OCI-LY1 (cell line): ENCODE data around the gene STK38.

Source experiments
- H2AFZ ChIP-seq: fragments of 200-600 bp; sonication (generic), shearing (Covaris generic); 2 replicates; pipeline ENCODE4 v1.6.0; 2014; ENCODE audit warnings: antibody characterized with exemption, mild to moderate bottlenecking, low read length
- H3F3A ChIP-seq: fragments of 200-600 bp; sonication (generic), shearing (Covaris generic); 2 replicates; pipeline ENCODE4 v1.6.0; 2014; ENCODE audit warnings: mild to moderate bottlenecking, antibody characterized with exemption, low read length, moderate library complexity; ENCODE audit not compliant: insufficient read depth
- H3K27ac ChIP-seq: fragments of 200-600 bp; sonication (generic); 2 replicates; pipeline ENCODE4 v1.5.1; 2014; ENCODE audit warnings: low read length, mixed run types, mild to moderate bottlenecking, low read depth; ENCODE audit not compliant: poor library complexity, severe bottlenecking
- H3K27me3 ChIP-seq: fragments of 200-600 bp; sonication (generic); 2 replicates; pipeline ENCODE4 v1.6.0; 2014; ENCODE audit warnings: antibody characterized with exemption, mild to moderate bottlenecking, low read length, moderate library complexity; ENCODE audit not compliant: insufficient read depth
- H3K36me3 ChIP-seq: fragments of 200-600 bp; sonication (generic); 2 replicates; pipeline ENCODE4 v1.6.1; 2014; ENCODE audit warnings: mild to moderate bottlenecking, antibody characterized with exemption, low read length, moderate library complexity, mixed read lengths; ENCODE audit not compliant: insufficient read depth
- H3K4me1 ChIP-seq: fragments of 200-600 bp; sonication (generic); 2 replicates; pipeline ENCODE4 v1.5.1; 2014; ENCODE audit warnings: mild to moderate bottlenecking, low read length, moderate library complexity; ENCODE audit not compliant: insufficient read depth, severe bottlenecking
- H3K4me2 ChIP-seq: fragments of 200-600 bp; sonication (generic), shearing (Covaris generic); 2 replicates; pipeline ENCODE4 v1.6.1; 2014; ENCODE audit warnings: low read length
- H3K4me3 ChIP-seq: fragments of 200-600 bp; sonication (generic); 2 replicates; pipeline ENCODE4 v1.5.1; 2014; ENCODE audit warnings: low read length, low read depth, mild to moderate bottlenecking, mixed read lengths; ENCODE audit not compliant: poor library complexity, severe bottlenecking
- H3K79me2 ChIP-seq: fragments of 200-600 bp; shearing (Covaris generic); 2 replicates; pipeline ENCODE4 v1.6.1; 2016; ENCODE audit warnings: mixed run types, low read length, mixed read lengths; ENCODE audit not compliant: insufficient read depth
- H3K9ac ChIP-seq: fragments of 200-600 bp; sonication (generic), shearing (Covaris generic); 2 replicates; pipeline ENCODE4 v1.6.1; 2014; ENCODE audit warnings: mild to moderate bottlenecking, low read length, mixed read lengths
- H3K9me2 ChIP-seq: fragments of 200-600 bp; sonication (generic), shearing (Covaris generic); 2 replicates; pipeline ENCODE4 v1.6.1; 2014; ENCODE audit warnings: low read depth, mild to moderate bottlenecking, low read length, mixed read lengths
- H3K9me3 ChIP-seq: fragments of 200-600 bp; shearing (Covaris generic); 2 replicates; pipeline ENCODE4 v1.6.1; 2014; ENCODE audit warnings: low read length, mixed read lengths
- H4K20me1 ChIP-seq: fragments of 200-600 bp; sonication (generic), shearing (Covaris generic); 2 replicates; pipeline ENCODE4 v1.6.0; 2016; ENCODE audit warnings: mild to moderate bottlenecking, low read length; ENCODE audit not compliant: insufficient read depth
- EZH2 ChIP-seq: fragments of 200-600 bp; sonication (generic), shearing (Covaris generic); IDR thresholded peaks from 2 replicates; pipeline ENCODE4 v1.8.0; 2017; ENCODE audit warnings: borderline replicate concordance, mixed run types, mild to moderate bottlenecking, antibody characterized with exemption, low read length, moderate library complexity, mixed read lengths
- TF ChIP-seq, protein P1 (sequence below): fragments of 200-600 bp; sonication (generic), shearing (Covaris generic); IDR thresholded peaks from 2 replicates; pipeline ENCODE4 v1.5.1; 2017; ENCODE audit warnings: mild to moderate bottlenecking, antibody characterized with exemption, low read length, moderate library complexity, mixed read lengths

STK38 gene

DNA sequence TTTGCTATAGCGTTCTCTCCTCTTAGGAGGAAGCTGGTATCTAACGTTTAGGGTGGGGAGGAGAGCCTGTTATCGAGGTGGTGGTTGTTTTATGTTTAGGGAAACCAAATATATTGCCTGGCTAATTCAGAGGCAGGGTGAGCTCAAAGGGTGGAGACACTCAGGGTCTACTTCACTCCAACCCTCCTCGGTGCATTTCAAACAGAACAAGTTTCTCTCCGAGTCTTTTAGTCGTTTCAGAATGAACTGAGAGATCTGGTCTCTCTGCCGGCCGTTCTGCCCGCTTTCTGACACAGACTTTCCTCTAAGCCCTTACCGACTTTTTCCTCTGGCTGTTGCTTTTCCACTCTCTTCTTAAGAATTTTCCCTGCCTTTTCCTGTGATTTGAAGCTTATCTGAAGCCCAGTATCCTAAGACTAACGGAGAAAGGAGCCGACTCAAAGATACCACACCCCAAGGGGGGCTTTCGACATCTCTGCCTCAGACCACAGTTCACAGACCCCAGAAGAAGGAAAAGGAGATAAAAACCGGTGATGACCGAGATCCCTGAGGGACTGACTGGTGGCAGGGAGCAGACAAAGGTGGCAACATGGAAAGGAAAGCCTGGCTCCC lies 865 bp downstream of the STK38 start:
- peak overlapping the region; percentile 95 for H3K9ac ChIP-seq
- no peaks in the 10 kb centered on the region for H3K27me3 ChIP-seq
- H3K36me3 ChIP-seq = peaks cover 20% of the 10 kb centered on the region
- H3F3A ChIP-seq = no peaks in the 10 kb centered on the region
- no peak overlapping the region for H2AFZ ChIP-seq
- TF ChIP-seq EZH2 = no peak
- TF ChIP-seq, protein P1, sequence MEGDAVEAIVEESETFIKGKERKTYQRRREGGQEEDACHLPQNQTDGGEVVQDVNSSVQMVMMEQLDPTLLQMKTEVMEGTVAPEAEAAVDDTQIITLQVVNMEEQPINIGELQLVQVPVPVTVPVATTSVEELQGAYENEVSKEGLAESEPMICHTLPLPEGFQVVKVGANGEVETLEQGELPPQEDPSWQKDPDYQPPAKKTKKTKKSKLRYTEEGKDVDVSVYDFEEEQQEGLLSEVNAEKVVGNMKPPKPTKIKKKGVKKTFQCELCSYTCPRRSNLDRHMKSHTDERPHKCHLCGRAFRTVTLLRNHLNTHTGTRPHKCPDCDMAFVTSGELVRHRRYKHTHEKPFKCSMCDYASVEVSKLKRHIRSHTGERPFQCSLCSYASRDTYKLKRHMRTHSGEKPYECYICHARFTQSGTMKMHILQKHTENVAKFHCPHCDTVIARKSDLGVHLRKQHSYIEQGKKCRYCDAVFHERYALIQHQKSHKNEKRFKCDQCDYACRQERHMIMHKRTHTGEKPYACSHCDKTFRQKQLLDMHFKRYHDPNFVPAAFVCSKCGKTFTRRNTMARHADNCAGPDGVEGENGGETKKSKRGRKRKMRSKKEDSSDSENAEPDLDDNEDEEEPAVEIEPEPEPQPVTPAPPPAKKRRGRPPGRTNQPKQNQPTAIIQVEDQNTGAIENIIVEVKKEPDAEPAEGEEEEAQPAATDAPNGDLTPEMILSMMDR = no peak
- H3K4me3 ChIP-seq = peak overlapping the region; percentile 90
- peaks cover 39% of the 10 kb centered on the region for H3K79me2 ChIP-seq
- H4K20me1 ChIP-seq = no peaks in the 10 kb centered on the region
- no peaks in the 10 kb centered on the region for H3K9me2 ChIP-seq
- peak overlapping the region; percentile 70 for H3K27ac ChIP-seq
- H3K4me2 ChIP-seq = peak overlapping the region; percentile 95
- H3K9me3 ChIP-seq = no peaks in the 10 kb centered on the region
- peaks cover 54% of the 10 kb centered on the region for H3K4me1 ChIP-seq

DNA sequence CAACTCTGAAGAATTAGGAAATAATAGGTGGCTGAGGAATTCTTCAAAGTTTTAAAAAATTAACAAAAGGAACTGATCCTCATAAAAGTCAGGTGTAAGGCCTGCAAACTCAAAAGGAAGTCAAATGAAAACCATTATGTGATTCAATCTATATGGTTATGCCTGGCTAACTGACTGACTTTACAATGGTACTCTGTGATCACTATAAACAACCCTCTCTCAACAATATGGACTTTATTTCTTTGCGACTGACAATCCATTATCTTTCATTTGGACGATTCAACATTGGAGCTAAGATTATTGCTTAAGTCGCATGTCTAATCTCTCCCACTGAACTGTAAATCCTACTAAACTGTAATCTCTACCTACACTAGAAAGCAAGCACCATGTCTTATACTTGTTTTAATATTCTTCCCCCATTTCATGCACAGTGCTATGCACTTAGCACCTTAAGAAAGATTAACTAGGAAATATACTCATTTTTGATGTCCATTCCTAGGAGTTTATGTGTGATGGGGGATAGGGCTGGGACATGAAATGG lies 1.4 kb downstream of the STK38 start:
- H3K4me2 ChIP-seq = peak overlapping the region; percentile 95
- H3K4me1 ChIP-seq = peaks cover 49% of the 10 kb centered on the region
- no peaks in the 10 kb centered on the region for H4K20me1 ChIP-seq
- H3K79me2 ChIP-seq = peaks cover 39% of the 10 kb centered on the region
- peaks cover 25% of the 10 kb centered on the region for H3K36me3 ChIP-seq
- no peaks in the 10 kb centered on the region for H3F3A ChIP-seq
- H2AFZ ChIP-seq = no peak overlapping the region
- H3K4me3 ChIP-seq = peak overlapping the region; percentile 90
- no peaks in the 10 kb centered on the region for H3K27me3 ChIP-seq
- peak overlapping the region; percentile 70 for H3K27ac ChIP-seq
- H3K9me2 ChIP-seq = no peaks in the 10 kb centered on the region
- TF ChIP-seq EZH2 = no peak
- TF ChIP-seq, protein P1 = no peak
- no peaks in the 10 kb centered on the region for H3K9me3 ChIP-seq
- peak overlapping the region; percentile 95 for H3K9ac ChIP-seq

DNA sequence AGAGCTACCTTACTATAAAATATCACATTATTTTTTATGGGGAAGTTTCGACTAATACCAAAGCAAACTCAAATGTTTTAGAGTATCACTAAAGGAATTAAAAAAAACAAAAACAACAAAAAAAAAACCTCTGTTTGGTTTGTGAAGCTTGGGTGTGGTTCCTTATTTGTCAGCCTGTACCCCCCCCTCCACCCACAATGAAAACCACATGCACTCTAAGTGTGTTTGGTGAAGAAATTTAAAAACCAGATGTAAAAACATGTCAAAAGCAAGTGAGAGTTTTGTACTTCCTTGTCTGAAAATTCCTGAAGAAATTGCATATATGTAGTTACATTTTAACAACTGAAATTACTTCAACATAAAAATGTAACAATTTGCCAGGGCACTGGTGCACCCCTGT lies 3.1 kb downstream of the STK38 start:
- H3K4me2 ChIP-seq = peak overlapping the region; percentile 31
- peak overlapping the region; percentile 19 for H3K4me3 ChIP-seq
- H3K9ac ChIP-seq = peak overlapping the region; percentile 12; the same call in 1 of the 2 replicates
- no peaks in the 10 kb centered on the region for H3F3A ChIP-seq
- no peaks in the 10 kb centered on the region for H3K9me2 ChIP-seq
- TF ChIP-seq, protein P1 = no peak
- no peak for TF ChIP-seq EZH2
- peaks cover 37% of the 10 kb centered on the region for H3K4me1 ChIP-seq
- H3K27me3 ChIP-seq = no peaks in the 10 kb centered on the region
- H3K36me3 ChIP-seq = peaks cover 39% of the 10 kb centered on the region
- H3K27ac ChIP-seq = peak overlapping the region; percentile 19
- H3K79me2 ChIP-seq = peaks cover 39% of the 10 kb centered on the region
- H2AFZ ChIP-seq = no peak overlapping the region
- no peaks in the 10 kb centered on the region for H4K20me1 ChIP-seq
- no peaks in the 10 kb centered on the region for H3K9me3 ChIP-seq
